ENCODE data around the gene RNF208. TPM values are rescaled to one million over a fixed set of nuclear protein-coding genes. Genes with fewer than 3 reads are reported as not detected.

Gene RNF208
- total and polyA plus RNA-seq, 9 of the 15 experiments (the other 6 are each of a cell fraction or from before 2014, with no cell fraction given), result 0.15 to 6.9 (median 0.50) TPM; not detected in 2

GRCh38 chr9:137227054-137227852 is 5.2 kb upstream of the RNF208 start, which contains the start of gene RNF224:
Gene RNF224, plus strand, starts transcription at chr9:137227502. Its CDS starts 834 bp downstream, at chr9:137228336.
- no peak within 1 kb of the TSS for H3K4me3 ChIP-seq
- no peaks in the 10 kb centered on the region for H3K79me2 ChIP-seq (ENCODE audit: control insufficient read depth, insufficient read depth, low read length)
- H3K27me3 ChIP-seq (ENCODE audit: control insufficient read depth in 2 of 2, insufficient read depth in 2 of 2, low read length in 2 of 2), result no peaks in the 10 kb centered on the region
- BruUV-seq (replicated peaks), result no TSS peak
- H4K20me1 ChIP-seq (replicated peaks; ENCODE audit: control insufficient read depth, insufficient read depth, low read length), result no peaks in the 10 kb centered on the region
- ChIA-PET CTCF (ENCODE audit: low intra/inter-chr PET ratio) (interaction anchor here (0.8 to 2.6 kb wide), 5 partner anchors 39 to 182 kb away, joined by 3 to 19 read pairs (median 5); partner anchors contain the start of genes ANAPC2, MAN1B1, NPDC1 and SSNA1), POLR2A (interaction anchor here (0.7 to 1.9 kb wide), 5 partner anchors 13 to 140 kb away, joined by 3 to 6 read pairs (median 3); partner anchors contain the start of genes ANAPC2, MAN1B1 and SSNA1)
- DNase-seq (ENCODE audit: extremely low read depth in 1 of 4, low spot score in 3 of 4), result peak; percentile 71 to 91 (median 76)
- peak within 1 kb of the TSS; percentile 68; the same call in 1 of the 2 replicates for H2AFZ ChIP-seq (ENCODE audit: low read depth, low read length)
- peak within 1 kb of the TSS; percentile 50; the same call in 1 of the 2 replicates for H3K4me2 ChIP-seq (ENCODE audit: insufficient read depth, low read length)
- H3K9ac ChIP-seq (ENCODE audit: insufficient read depth in 1 of 2, low read depth in 2 of 2, low read length in 2 of 2), result peak within 1 kb of the TSS in 1 of 2 experiments; percentile 81; a peak in 2 of 4 replicates
- peak; percentile 98 for FAIRE-seq
- ATAC-seq, result peak; percentile 78
- in situ Hi-C loops (cut with MboI) (loop anchor here (5.0 to 25.0 kb wide), 3 partner anchors 40 to 440 kb away; partner anchors contain the start of genes ANAPC2, CCDC183, SSNA1 and TMEM141), intact Hi-C loops (cut with micrococcal nuclease) (loop anchor here (1.0 to 2.0 kb wide), 3 partner anchors 39 to 176 kb away; partner anchors contain the start of genes ANAPC2 and SSNA1)
- H3K4me1 ChIP-seq (replicated peaks in 1 of 2; ENCODE audit: control insufficient read depth in 2 of 2, insufficient read depth in 2 of 2, low read length in 2 of 2), result peaks cover 21 to 97% of the 10 kb centered on the region in 2 experiments
- H3K9me1 ChIP-seq (ENCODE audit: control insufficient read depth, insufficient read depth, low read length), result no peaks in the 10 kb centered on the region
- no peaks in the 10 kb centered on the region for H3K9me3 ChIP-seq (replicated peaks; ENCODE audit: control insufficient read depth, insufficient read depth, low read depth, low read length)
- H3K27ac ChIP-seq (ENCODE audit: extremely low read depth, low read depth, low read length), result no peak within 1 kb of the TSS
- no peaks in the 10 kb centered on the region for H3K36me3 ChIP-seq (ENCODE audit: control insufficient read depth, insufficient read depth, low read length)
- 26% methylated on average over 22 of the region's 25 CpGs for WGBS (ENCODE audit: insufficient coverage, low coverage, missing lambda C conversion rate)
- no peak for TF ChIP-seq FOXJ2 (tag; IDR thresholded peaks at IDR 0.05)
- no peak for TF ChIP-seq YBX1 (IDR thresholded peaks at IDR 0.05)
- peak; percentile 41 for TF ChIP-seq PRDM10 (IDR thresholded peaks at IDR 0.05; ENCODE audit: partially characterized antibody)
- peak; percentile 89; the same call in 1 of the 2 replicates for TF ChIP-seq ZBTB9 (CRISPR knock-in tag; IDR thresholded peaks at IDR 0.05)
- TF ChIP-seq TEAD4 (IDR thresholded peaks at IDR 0.05; ENCODE audit: low read length), result no peak
- TF ChIP-seq TEAD4 (CRISPR knock-in tag; IDR thresholded peaks at IDR 0.05; ENCODE audit: borderline replicate concordance), result no peak

Data from K562 (cell line).